ENCODE measurements around the gene TMEM238L. TPM values are rescaled to one million over a fixed set of nuclear protein-coding genes. Genes with fewer than 3 reads are reported as not detected.

The TMEM238L gene
- total and polyA plus RNA-seq, 9 of the 15 experiments (the other 6 are each of a cell fraction or from before 2014, with no cell fraction given): not detected

- intact Hi-C loops (cut with micrococcal nuclease): no loop called here
- no peaks in the 10 kb centered on the region for H3K79me2 ChIP-seq (ENCODE audit: control insufficient read depth, insufficient read depth, low read length)
- no peak overlapping the region for H3K4me2 ChIP-seq (ENCODE audit: insufficient read depth, low read length)
- CTCF ChIA-PET (ENCODE audit: low intra/inter-chr PET ratio): no interaction called here
- H2AFZ ChIP-seq (ENCODE audit: low read depth, low read length): no peak overlapping the region
- H3K4me3 ChIP-seq: no peak overlapping the region
- FAIRE-seq: no peak
- DNase-seq (ENCODE audit: extremely low read depth in 1 of 4, low spot score in 3 of 4): no peak
- no peak for ATAC-seq
- H3K27ac ChIP-seq (ENCODE audit: extremely low read depth, low read depth, low read length): no peak overlapping the region
- no peaks in the 10 kb centered on the region for H3K4me1 ChIP-seq (replicated peaks in 1 of 2; ENCODE audit: control insufficient read depth in 2 of 2, insufficient read depth in 2 of 2, low read length in 2 of 2)
- H3K27me3 ChIP-seq (ENCODE audit: control insufficient read depth in 2 of 2, insufficient read depth in 2 of 2, low read length in 2 of 2): peaks cover 3 to 14% of the 10 kb centered on the region in 2 experiments; a peak in 3 of 5 replicates
- no peaks in the 10 kb centered on the region for H3K9me1 ChIP-seq (ENCODE audit: control insufficient read depth, insufficient read depth, low read length)
- TF ChIP-seq EWSR1 (IDR thresholded peaks at IDR 0.05; ENCODE audit: borderline replicate concordance, low read depth, partially characterized antibody) (no peak), EGR1 (conservative IDR thresholded peaks at IDR 0.05) (no peak), SREBF1 (IDR thresholded peaks at IDR 0.05; ENCODE audit: borderline replicate concordance, low read depth, low read length) (no peak), ZNF133 (CRISPR knock-in tag; IDR thresholded peaks at IDR 0.05) (no peak)
- H3K9me3 ChIP-seq (replicated peaks; ENCODE audit: control insufficient read depth, insufficient read depth, low read depth, low read length): no peaks in the 10 kb centered on the region
- no CpG with 5 or more reads among the region's 1 CpG for WGBS (ENCODE audit: insufficient coverage, low coverage, missing lambda C conversion rate)
- no peak overlapping the region for H3K9ac ChIP-seq (ENCODE audit: insufficient read depth in 1 of 2, low read depth in 2 of 2, low read length in 2 of 2)
- no peaks in the 10 kb centered on the region for H4K20me1 ChIP-seq (replicated peaks; ENCODE audit: control insufficient read depth, insufficient read depth, low read length)
- POLR2A ChIA-PET: interaction anchor here (0.8 kb wide), 1 partner anchor 13 kb away, joined by 3 read pairs; no protein-coding TSS in a partner anchor
- in situ Hi-C loops (cut with MboI): no loop called here
- BruUV-seq (replicated peaks): no TSS peak
- no peaks in the 10 kb centered on the region for H3K36me3 ChIP-seq (ENCODE audit: control insufficient read depth, insufficient read depth, low read length)
Observed at GRCh38 chr17:10762037-10762436, 41.9 kb downstream of the TMEM238L start.

- H3K4me3 ChIP-seq: no peak overlapping the region
- BruUV-seq (replicated peaks): no TSS peak
- peaks cover 3 to 18% of the 10 kb centered on the region in 2 experiments; a peak in 3 of 5 replicates for H3K27me3 ChIP-seq (ENCODE audit: control insufficient read depth in 2 of 2, insufficient read depth in 2 of 2, low read length in 2 of 2)
- H3K4me1 ChIP-seq (replicated peaks in 1 of 2; ENCODE audit: control insufficient read depth in 2 of 2, insufficient read depth in 2 of 2, low read length in 2 of 2): no peaks in the 10 kb centered on the region
- DNase-seq (ENCODE audit: extremely low read depth in 1 of 4, low spot score in 3 of 4): no peak
- no peak overlapping the region for H2AFZ ChIP-seq (ENCODE audit: low read depth, low read length)
- no peaks in the 10 kb centered on the region for H4K20me1 ChIP-seq (replicated peaks; ENCODE audit: control insufficient read depth, insufficient read depth, low read length)
- ChIA-PET CTCF (ENCODE audit: low intra/inter-chr PET ratio) (no interaction called here), POLR2A (interaction anchor here (0.8 kb wide), 1 partner anchor 12 kb away, joined by 3 read pairs; no protein-coding TSS in a partner anchor)
- H3K9ac ChIP-seq (ENCODE audit: insufficient read depth in 1 of 2, low read depth in 2 of 2, low read length in 2 of 2): no peak overlapping the region
- no peaks in the 10 kb centered on the region for H3K9me3 ChIP-seq (replicated peaks; ENCODE audit: control insufficient read depth, insufficient read depth, low read depth, low read length)
- ATAC-seq: no peak
- H3K36me3 ChIP-seq (ENCODE audit: control insufficient read depth, insufficient read depth, low read length): no peaks in the 10 kb centered on the region
- no peaks in the 10 kb centered on the region for H3K79me2 ChIP-seq (ENCODE audit: control insufficient read depth, insufficient read depth, low read length)
- in situ Hi-C loops (cut with MboI): no loop called here
- no peak overlapping the region for H3K27ac ChIP-seq (ENCODE audit: extremely low read depth, low read depth, low read length)
- H3K4me2 ChIP-seq (ENCODE audit: insufficient read depth, low read length): no peak overlapping the region
- no peaks in the 10 kb centered on the region for H3K9me1 ChIP-seq (ENCODE audit: control insufficient read depth, insufficient read depth, low read length)
- FAIRE-seq: no peak
- intact Hi-C loops (cut with micrococcal nuclease): no loop called here
- WGBS (ENCODE audit: insufficient coverage, low coverage, missing lambda C conversion rate): 0% methylated on average over 2 of the region's 2 CpGs
- TF ChIP-seq ZBTB40 (IDR thresholded peaks at IDR 0.05): no peak
- no peak for TF ChIP-seq ZBTB40 (CRISPR knock-in tag; IDR thresholded peaks at IDR 0.05)
Observed at GRCh38 chr17:10761281-10761680, 42.6 kb downstream of the TMEM238L start.

All from K562 (cell line).